ENCODE data around the gene DDAH1.

DDAH1 gene

GRCh38 chr1:85274969-85275453 is 189.9 kb downstream of the DDAH1 start:
- no peak for DNase-seq (ENCODE audit: low read depth in 3 of 3)

GRCh38 chr1:85273397-85273796 is 191.6 kb downstream of the DDAH1 start:
- no peak for DNase-seq (ENCODE audit: low read depth in 3 of 3)

DNA sequence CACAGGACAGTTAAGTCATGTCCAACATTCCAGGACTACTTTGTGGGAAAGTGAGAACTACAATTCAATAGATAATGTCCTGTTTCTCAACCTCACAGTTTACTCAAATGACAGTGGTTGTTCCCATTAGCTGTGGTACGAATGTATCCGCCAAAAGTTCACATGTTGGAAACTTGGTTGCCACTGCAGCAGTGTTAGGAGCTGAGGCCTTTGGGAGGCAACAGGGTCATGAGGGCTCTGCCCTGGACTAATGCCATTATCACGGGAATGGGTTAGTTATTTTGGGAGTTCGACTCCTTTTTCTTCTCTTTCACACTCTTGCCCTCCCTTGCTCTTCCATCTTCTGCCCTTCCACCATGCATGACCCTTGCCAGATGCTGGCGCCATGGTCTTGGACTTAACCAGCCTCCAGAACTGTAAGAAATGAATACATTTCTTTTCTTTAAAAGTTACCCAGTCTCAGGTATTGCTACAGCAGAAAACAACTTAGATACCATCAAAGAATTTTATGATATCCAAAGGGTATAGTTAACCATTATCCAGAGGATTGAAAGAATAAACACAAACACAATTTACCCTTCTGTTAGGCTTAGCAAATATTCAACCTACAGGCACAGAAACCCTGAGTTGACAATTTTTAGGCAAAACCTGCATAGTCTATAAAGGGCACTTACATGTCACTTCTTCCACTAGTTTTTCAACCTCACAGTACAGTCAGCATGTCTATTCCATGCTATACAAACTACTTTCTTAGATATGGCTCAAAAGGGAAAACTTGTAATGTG is 196.0 kb downstream of the DDAH1 start:
- DNase-seq (ENCODE audit: low read depth in 3 of 3): no peak

Measured in stimulated activated CD4-positive, alpha-beta T cell treated with anti-CD3 and anti-CD28 coated beads, TNF-alpha, amount 100 ng/mL, for 4 hours (primary cell).